Bronchial epithelial cell (primary cell): ENCODE data around the gene ARID1A. TPM values are rescaled to one million over a fixed set of nuclear protein-coding genes. Genes with fewer than 3 reads are reported as not detected.

Experiments
- DNase-seq: peaks from one replicate; pipeline ENCODE4 v3.0.0-alpha.2; 2010; ENCODE audit warnings: low read depth
- FAIRE-seq: peaks from 2 replicates; lab custom pipeline; 2011; peaks lifted over from hg19 to GRCh38; lab: Jason Lieb, UNC
- H3K27me3 ChIP-seq: 2 replicates; pipeline ENCODE4 v1.5.1; 2011; ENCODE audit warnings: low read length; ENCODE audit not compliant: control insufficient read depth, insufficient read depth
- H3K36me3 ChIP-seq: 2 replicates; pipeline ENCODE4 v1.5.1; 2011; ENCODE audit warnings: low read length; ENCODE audit not compliant: control insufficient read depth, insufficient read depth
- H3K4me3 ChIP-seq: 2 replicates; pipeline ENCODE4 v1.5.1; 2011; ENCODE audit warnings: mild to moderate bottlenecking, low read depth, low read length, control low read depth
- total RNA-seq: library from RNA; depleted of rRNA; stranded (reverse); fragments of >200 nt; gene quantifications from 2 replicates; pipeline ENCODE4 v1.2.1, GENCODE V29; 2014
- TF ChIP-seq, protein P1 (sequence below): IDR thresholded peaks from 2 replicates; pipeline ENCODE4 v1.5.1; 2011; ENCODE audit warnings: mild to moderate bottlenecking, moderate library complexity, low read length, control low read depth, inconsistent platforms; ENCODE audit not compliant: insufficient read depth, severe bottlenecking

The ARID1A gene
- total RNA-seq, 1 donor from 2014 or later = 8.7 TPM

DNA sequence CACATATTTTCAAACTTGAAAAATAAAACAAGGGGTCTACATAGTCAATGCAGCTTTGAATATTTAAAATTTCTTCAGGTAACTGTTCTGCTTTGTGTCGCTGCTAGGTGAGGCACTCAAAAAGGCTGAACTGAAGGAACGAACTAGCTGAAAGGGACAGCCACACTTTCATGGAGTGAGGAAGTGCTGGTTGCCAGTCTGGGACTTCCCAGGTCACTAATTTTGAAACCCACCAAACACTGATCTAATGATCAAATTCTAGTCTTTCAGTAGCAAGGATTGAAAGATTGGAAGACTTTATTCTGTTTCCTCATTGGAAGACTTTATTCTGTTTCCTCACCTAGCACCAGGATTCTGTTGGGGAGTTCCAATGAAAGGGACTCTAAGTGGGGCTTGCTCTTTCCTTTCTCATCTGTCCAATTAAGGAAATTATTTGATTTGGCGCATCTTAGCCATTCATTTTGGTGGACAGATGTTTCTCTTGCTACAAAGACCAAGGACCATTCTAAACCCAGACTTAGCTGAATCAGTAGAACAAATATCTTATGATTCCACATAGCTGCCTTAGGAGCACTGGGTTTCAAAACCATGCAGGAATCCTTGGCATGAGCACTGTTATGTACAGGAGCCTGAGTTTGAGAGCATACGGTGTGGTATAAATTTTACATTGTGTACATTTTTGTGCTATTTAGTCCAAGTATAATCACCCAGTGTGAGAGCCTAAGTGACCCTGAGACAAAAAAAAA is 10.9 kb upstream of the ARID1A start:
- H3K4me3 ChIP-seq = no peak overlapping the region
- DNase-seq (no peak), FAIRE-seq (no peak)
- no peaks in the 10 kb centered on the region for H3K36me3 ChIP-seq
- no peaks in the 10 kb centered on the region for H3K27me3 ChIP-seq
- TF ChIP-seq, protein P1, sequence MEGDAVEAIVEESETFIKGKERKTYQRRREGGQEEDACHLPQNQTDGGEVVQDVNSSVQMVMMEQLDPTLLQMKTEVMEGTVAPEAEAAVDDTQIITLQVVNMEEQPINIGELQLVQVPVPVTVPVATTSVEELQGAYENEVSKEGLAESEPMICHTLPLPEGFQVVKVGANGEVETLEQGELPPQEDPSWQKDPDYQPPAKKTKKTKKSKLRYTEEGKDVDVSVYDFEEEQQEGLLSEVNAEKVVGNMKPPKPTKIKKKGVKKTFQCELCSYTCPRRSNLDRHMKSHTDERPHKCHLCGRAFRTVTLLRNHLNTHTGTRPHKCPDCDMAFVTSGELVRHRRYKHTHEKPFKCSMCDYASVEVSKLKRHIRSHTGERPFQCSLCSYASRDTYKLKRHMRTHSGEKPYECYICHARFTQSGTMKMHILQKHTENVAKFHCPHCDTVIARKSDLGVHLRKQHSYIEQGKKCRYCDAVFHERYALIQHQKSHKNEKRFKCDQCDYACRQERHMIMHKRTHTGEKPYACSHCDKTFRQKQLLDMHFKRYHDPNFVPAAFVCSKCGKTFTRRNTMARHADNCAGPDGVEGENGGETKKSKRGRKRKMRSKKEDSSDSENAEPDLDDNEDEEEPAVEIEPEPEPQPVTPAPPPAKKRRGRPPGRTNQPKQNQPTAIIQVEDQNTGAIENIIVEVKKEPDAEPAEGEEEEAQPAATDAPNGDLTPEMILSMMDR = no peak

DNA sequence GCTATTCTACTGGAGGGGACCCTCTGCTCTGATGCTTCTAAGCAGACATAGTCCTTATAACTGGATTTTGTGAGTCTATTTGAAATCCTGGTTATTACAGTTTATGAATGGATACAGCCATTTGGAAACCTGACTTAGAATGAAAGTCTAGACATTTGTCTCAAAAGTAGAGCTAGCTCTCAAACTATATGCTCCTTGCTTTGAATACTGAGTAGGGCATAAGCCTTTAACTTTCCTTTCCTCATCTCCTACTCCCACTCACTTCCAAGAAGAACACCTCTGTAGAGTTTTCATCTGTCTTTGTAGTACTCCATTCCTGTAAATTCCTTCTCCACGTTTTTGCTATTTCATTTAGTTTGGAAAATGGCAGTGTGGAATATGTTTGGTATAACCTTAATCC is 9.0 kb upstream of the ARID1A start:
- no peaks in the 10 kb centered on the region for H3K27me3 ChIP-seq
- FAIRE-seq (no peak), DNase-seq (no peak)
- H3K4me3 ChIP-seq = no peak overlapping the region
- TF ChIP-seq, protein P1 = no peak
- H3K36me3 ChIP-seq = no peaks in the 10 kb centered on the region

DNA sequence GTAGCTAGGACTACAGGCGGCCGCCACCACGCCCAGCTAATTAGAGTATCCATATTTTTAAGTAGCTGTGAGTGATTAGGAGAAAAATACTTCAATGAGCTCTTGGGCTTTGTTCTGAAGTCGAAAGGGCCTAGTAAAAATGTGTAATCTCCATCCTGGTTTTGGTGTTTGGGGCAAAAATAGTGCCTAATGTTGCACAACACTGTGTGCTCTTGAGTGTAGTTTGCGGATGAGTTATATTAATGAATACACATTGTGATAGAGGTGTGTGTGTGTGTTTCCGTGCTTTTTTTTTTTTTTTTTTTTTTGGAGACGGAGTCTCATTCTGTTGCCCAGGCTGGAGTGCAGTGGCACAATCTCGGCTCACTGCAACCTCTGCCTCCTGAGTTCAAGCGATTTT is 6.3 kb upstream of the ARID1A start:
- no peak overlapping the region for H3K4me3 ChIP-seq
- no peaks in the 10 kb centered on the region for H3K36me3 ChIP-seq
- no peak for DNase-seq
- no peak for FAIRE-seq
- TF ChIP-seq, protein P1 = no peak
- no peaks in the 10 kb centered on the region for H3K27me3 ChIP-seq

DNA sequence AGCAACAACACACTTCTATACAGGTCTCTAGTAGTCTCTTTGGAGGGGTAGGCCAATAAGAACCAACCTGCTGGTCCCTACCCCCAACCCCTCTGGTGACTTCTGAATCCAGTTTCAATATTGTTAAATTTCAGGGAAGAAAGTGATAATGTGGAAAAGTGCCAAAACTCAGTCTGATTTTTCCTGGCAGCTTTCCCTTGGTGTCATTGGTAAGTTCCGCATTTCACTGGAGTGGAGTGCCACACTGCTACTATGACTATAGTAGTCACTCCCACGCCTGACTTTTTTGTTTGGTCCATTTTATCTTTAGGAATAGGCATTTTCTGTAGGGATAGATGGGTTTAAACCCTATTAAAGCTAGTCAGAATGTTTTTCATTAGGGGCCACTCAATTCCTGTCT is 5.7 kb upstream of the ARID1A start:
- Histone ChIP-seq H3K4me3 (no peak overlapping the region), H3K36me3 (no peaks in the 10 kb centered on the region), H3K27me3 (no peaks in the 10 kb centered on the region)
- FAIRE-seq = no peak
- no peak for DNase-seq
- TF ChIP-seq, protein P1 = no peak

DNA sequence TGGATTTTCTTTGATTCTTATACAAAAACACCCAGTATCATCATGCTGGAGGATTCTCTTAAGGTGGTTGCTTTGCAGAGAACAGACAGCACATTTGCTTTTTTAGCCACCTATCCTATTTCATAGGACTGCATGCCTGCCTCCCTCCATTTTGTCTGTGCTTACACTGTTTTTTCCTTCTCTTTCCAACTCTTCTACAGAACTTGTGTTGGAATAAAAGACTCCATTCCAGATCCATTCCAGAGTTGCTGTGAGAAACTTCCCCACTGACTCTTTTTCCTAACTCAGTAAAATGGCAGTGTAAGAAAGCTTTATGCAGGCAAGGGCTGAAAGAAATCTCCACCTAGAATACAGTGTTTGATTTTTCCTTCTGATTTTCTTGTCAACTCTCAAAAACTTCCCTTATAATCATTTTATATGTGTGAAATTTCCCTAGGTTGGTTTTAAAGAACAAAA is 5.2 kb upstream of the ARID1A start:
- H3K36me3 ChIP-seq = no peaks in the 10 kb centered on the region
- no peak for FAIRE-seq
- no peaks in the 10 kb centered on the region for H3K27me3 ChIP-seq
- TF ChIP-seq, protein P1 = no peak
- no peak overlapping the region for H3K4me3 ChIP-seq
- DNase-seq = no peak
